GM12874 (cell line): ENCODE results near the gene GALNTL6.

Source experiments
- CTCF ChIP-seq: IDR thresholded peaks from 2 replicates; pipeline ENCODE4 v1.5.1; 2011; ENCODE audit warnings: low read depth, mild to moderate bottlenecking, control low read depth, low read length, moderate library complexity; ENCODE audit not compliant: insufficient read depth

GALNTL6 gene

GRCh38 chr4:172946503-172946902 is 1133.3 kb downstream of the GALNTL6 start:
- no peak for TF ChIP-seq CTCF

- no peak for TF ChIP-seq CTCF
Observed at GRCh38 chr4:172947594-172947993, 1134.4 kb downstream of the GALNTL6 start.

- no peak for TF ChIP-seq CTCF
Observed at GRCh38 chr4:172950990-172951389, 1137.8 kb downstream of the GALNTL6 start.

GRCh38 chr4:172951679-172952451 is 1138.7 kb downstream of the GALNTL6 start:
- no peak for TF ChIP-seq CTCF

GRCh38 chr4:172953896-172954568 is 1140.8 kb downstream of the GALNTL6 start:
- TF ChIP-seq CTCF, result no peak

GRCh38 chr4:172957216-172957615 is 1144.0 kb downstream of the GALNTL6 start:
- TF ChIP-seq CTCF, result no peak

- no peak for TF ChIP-seq CTCF
Observed at GRCh38 chr4:172962564-172963353, 1149.6 kb downstream of the GALNTL6 start.
